HFF-Myc (cell line): ENCODE results near the gene TMEM131.
"Not testable (repeated sequence)": the region's sequence is repeated elsewhere in the genome, so short reads cannot be mapped to it uniquely, and the experiment has no call there.

Experiments
- DNase-seq: peaks from one replicate; pipeline ENCODE4 v3.0.0-alpha.2; 2011; ENCODE audit warnings: low read depth; ENCODE audit errors: extremely low read depth
- H3K4me3 ChIP-seq: replicated peaks from 2 replicates; pipeline ENCODE4 v1.5.1; 2011; ENCODE audit warnings: low read depth, mild to moderate bottlenecking, control low read depth, low read length
- TF ChIP-seq, protein P1 (sequence below): IDR thresholded peaks from 2 replicates; pipeline ENCODE4 v1.5.1; 2012; ENCODE audit warnings: mild to moderate bottlenecking, low read depth, low read length, control low read depth; ENCODE audit errors: missing control alignments

Gene TMEM131

DNA sequence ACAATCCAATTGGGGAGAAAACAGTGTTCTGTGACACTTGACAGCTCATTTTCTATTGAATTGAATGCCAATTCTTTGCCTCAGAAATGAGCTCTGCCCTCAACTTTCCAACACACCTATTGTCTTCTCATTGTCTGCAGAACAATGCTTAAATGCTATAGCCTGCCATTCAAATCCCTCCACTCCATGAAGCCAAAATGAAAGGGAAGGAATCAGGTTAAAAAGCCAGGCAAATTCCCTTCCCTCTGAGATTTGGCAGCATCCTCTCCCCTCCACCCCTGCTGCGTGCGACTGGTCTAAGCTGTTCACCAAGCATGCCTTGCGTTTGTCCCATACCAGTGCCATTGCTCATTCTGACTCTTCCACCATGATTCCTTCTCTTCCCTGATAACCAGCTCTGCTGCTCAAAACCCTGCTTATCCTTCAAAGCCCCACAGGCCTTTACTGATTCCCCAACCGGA lies 32.4 kb upstream of the TMEM131 start:
- DNase-seq, result no peak
- TF ChIP-seq, protein P1, sequence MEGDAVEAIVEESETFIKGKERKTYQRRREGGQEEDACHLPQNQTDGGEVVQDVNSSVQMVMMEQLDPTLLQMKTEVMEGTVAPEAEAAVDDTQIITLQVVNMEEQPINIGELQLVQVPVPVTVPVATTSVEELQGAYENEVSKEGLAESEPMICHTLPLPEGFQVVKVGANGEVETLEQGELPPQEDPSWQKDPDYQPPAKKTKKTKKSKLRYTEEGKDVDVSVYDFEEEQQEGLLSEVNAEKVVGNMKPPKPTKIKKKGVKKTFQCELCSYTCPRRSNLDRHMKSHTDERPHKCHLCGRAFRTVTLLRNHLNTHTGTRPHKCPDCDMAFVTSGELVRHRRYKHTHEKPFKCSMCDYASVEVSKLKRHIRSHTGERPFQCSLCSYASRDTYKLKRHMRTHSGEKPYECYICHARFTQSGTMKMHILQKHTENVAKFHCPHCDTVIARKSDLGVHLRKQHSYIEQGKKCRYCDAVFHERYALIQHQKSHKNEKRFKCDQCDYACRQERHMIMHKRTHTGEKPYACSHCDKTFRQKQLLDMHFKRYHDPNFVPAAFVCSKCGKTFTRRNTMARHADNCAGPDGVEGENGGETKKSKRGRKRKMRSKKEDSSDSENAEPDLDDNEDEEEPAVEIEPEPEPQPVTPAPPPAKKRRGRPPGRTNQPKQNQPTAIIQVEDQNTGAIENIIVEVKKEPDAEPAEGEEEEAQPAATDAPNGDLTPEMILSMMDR, result no peak
- H3K4me3 ChIP-seq, result no peak overlapping the region

- H3K4me3 ChIP-seq, result no peak overlapping the region
- no peak for DNase-seq
- TF ChIP-seq, protein P1, result no peak
Observed at GRCh38 chr2:98027538-98027937, 31.8 kb upstream of the TMEM131 start.

DNA sequence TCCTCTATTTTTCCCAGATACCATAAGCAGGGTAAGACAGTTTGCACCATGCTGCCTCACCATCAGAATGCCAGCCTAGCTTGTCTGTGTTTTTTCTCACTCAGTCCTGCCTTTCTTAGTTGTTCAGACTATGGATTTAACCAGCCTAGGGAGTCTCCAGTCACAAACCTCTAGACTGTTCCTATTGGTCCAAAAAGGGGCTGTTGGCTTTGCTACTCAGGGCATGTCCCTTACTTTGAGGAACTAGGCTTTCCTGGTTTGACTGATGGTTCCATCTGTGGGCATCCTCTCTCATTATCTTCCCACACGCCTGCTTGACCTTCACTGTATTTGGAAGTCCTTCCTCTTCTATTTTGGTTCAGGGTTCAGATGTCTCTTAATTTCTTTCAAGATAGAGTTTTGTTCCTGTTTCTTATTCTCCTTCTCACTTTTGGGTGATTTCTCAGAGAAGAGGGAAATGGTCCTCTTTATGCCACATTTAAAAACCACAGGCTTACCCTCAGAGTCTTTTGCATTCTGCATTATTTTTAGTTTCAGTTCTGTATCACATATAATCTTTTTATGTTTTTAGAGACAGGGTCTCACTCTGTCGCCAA lies 31.3 kb upstream of the TMEM131 start:
- TF ChIP-seq, protein P1, result no peak
- no peak overlapping the region for H3K4me3 ChIP-seq
- no peak for DNase-seq

- no peak overlapping the region for H3K4me3 ChIP-seq
- DNase-seq, result no peak
- TF ChIP-seq, protein P1, result no peak
Observed at GRCh38 chr2:98026292-98026691, 30.5 kb upstream of the TMEM131 start.

DNA sequence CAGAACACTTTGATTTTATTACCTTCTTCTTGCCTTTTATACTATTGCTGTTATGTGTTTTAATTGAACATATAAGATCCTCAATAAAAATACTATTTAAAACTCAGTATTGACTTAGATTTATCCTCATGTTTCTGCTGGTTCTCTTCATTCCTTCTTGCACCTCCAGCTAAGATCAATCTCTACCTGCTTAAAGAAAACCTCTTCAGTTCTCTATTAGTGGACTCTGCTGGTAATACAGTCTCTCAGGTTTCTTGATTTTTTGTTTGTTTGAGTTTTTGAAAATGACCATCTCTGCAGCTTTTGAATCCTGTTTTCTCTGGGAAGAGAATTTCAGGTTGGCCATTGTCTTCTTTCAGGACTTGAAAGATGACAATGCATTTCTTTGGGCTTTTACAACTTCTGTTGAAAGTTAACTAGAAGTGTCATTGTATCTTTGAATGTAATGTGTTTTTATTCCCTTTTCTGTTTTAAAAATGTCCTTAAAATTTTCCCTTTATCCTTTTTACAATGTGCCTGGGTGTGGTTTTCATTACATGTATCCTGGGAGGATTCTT lies 29.8 kb upstream of the TMEM131 start:
- DNase-seq, result no peak
- TF ChIP-seq, protein P1, result no peak
- no peak overlapping the region for H3K4me3 ChIP-seq

GRCh38 chr2:98022067-98022466 lies 26.3 kb upstream of the TMEM131 start:
- DNase-seq, H3K4me3 ChIP-seq: not testable (repeated sequence)

DNA sequence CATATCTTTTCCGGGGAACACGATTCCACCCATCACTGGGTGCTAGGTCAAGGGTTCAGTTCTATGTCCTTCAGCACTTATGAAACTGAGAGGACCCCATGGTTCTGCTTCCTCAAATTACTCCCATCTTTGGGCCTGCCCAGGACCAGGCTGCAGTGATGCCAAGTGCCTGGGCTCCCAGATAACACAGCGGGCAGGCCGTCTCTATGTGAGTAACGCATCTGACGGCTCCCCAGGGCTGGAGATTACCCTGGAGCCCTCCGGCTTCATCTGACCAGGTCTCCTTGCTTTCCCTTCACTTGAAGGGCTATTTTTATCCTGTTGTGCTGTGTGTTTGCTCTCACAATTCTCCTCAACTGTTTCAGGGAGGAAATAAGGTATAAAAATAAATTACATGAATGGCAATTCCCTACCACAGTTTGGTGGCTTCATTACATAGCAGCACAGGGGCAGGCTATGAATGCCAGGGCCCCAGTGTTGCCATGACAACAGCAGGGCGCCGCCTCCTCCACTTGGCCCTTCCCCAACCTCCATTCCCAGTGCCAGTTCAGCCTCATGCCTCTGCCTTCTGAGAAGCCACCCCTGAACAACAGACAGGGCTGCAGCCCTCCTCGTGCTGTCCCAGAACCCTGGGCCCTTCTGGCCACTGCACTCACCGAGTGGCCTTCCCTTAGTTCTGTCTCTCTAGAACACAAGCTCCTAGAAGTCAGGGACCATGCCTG lies 25.4 kb upstream of the TMEM131 start:
- TF ChIP-seq, protein P1, result no peak
- H3K4me3 ChIP-seq, result no peak overlapping the region
- no peak for DNase-seq
